Activated naive CD4-positive, alpha-beta T cell treated with anti-CD3 and anti-CD28 coated beads, Interleukin-2, amount 50 U/mL, for 72 hours (primary cell): Measurements from ENCODE around the gene CHRNG. TPM values are rescaled to one million over a fixed set of nuclear protein-coding genes. Genes with fewer than 3 reads are reported as not detected.
"Not testable (repeated sequence)": the region's sequence is repeated elsewhere in the genome, so short reads cannot be mapped to it uniquely, and the experiment has no call there.

Source experiments
- ATAC-seq, 2 donors: fragments of 150-1000 bp; cut with Tn5 transposase; 2 replicates each; pipeline ENCODE4 v1.10.0; 2021; ENCODE audit warnings: mild to moderate bottlenecking in 2 of 2, moderate library complexity in 2 of 2
- DNase-seq, 2 donors: peaks; one replicate each; pipeline ENCODE4 v3.0.0; 2021 to 2022; ENCODE audit warnings: low spot score in 2 of 2
- H3K27ac Mint-ChIP-seq, 2 donors: one replicate each; pipeline ENCODE4 v1.8.0; 2022; ENCODE audit warnings: mild to moderate bottlenecking in 2 of 2, mixed read lengths in 2 of 2
- H3K36me3 Mint-ChIP-seq, 2 donors: one replicate each; pipeline ENCODE4 v1.8.0; 2022; ENCODE audit warnings: mixed read lengths in 2 of 2
- H3K9me3 Mint-ChIP-seq, 2 donors: one replicate each; pipeline ENCODE4 v1.8.0; 2022; ENCODE audit warnings: mixed read lengths in 2 of 2
- total RNA-seq, 2 donors: library from RNA; stranded (reverse); gene quantifications; one replicate each; pipeline ENCODE4 v1.2.3, GENCODE V29; 2022

The CHRNG gene
- total RNA-seq, 2 donors from 2014 or later, result not detected

GRCh38 chr2:232522623-232523401 lies 16.7 kb upstream of the CHRNG start:
- H3K9me3 Mint-ChIP-seq, result no peaks in the 10 kb centered on the region
- ATAC-seq (no peak), DNase-seq (no peak)
- no peak overlapping the region for H3K27ac Mint-ChIP-seq
- H3K36me3 Mint-ChIP-seq, result no peaks in the 10 kb centered on the region

GRCh38 chr2:232523402-232523681 lies 16.1 kb upstream of the CHRNG start:
- no peaks in the 10 kb centered on the region for H3K36me3 Mint-ChIP-seq
- DNase-seq, result no peak
- ATAC-seq, result no peak
- H3K27ac Mint-ChIP-seq, result no peak overlapping the region
- H3K9me3 Mint-ChIP-seq, result no peaks in the 10 kb centered on the region

- ATAC-seq (peak; percentile 32 to 65), DNase-seq (peak in 1 of 2 donors; percentile 50)
- no peaks in the 10 kb centered on the region for H3K36me3 Mint-ChIP-seq
- no peaks in the 10 kb centered on the region for H3K9me3 Mint-ChIP-seq
- H3K27ac Mint-ChIP-seq, result no peak overlapping the region
These were observed 15.6 kb upstream of the CHRNG start for GRCh38 chr2:232523682-232524597.

GRCh38 chr2:232524771-232525170 lies 14.7 kb upstream of the CHRNG start:
- H3K36me3 Mint-ChIP-seq, result no peaks in the 10 kb centered on the region
- H3K9me3 Mint-ChIP-seq, result no peaks in the 10 kb centered on the region
- DNase-seq (no peak), ATAC-seq (no peak)
- no peak overlapping the region for H3K27ac Mint-ChIP-seq

GRCh38 chr2:232525199-232525598 lies 14.3 kb upstream of the CHRNG start:
- no peak overlapping the region for H3K27ac Mint-ChIP-seq
- DNase-seq (no peak), ATAC-seq (no peak)
- H3K9me3 Mint-ChIP-seq, result no peaks in the 10 kb centered on the region
- no peaks in the 10 kb centered on the region for H3K36me3 Mint-ChIP-seq

GRCh38 chr2:232525791-232526371 lies 13.6 kb upstream of the CHRNG start, which contains the start of gene CHRND:
Gene CHRND, plus strand, starts transcription at chr2:232526160. Its CDS starts 56 bp downstream, at chr2:232526216.
- Mint-ChIP-seq H3K36me3 (no peaks in the 10 kb centered on the region), H3K9me3 (no peaks in the 10 kb centered on the region), H3K27ac (no peak within 1 kb of the TSS)
- ATAC-seq (no peak), DNase-seq (no peak)

GRCh38 chr2:232526372-232526941 lies 13.0 kb upstream of the CHRNG start:
- H3K36me3 Mint-ChIP-seq, result no peaks in the 10 kb centered on the region
- no peaks in the 10 kb centered on the region for H3K9me3 Mint-ChIP-seq
- ATAC-seq, result no peak
- no peak for DNase-seq
- H3K27ac Mint-ChIP-seq, result no peak overlapping the region

GRCh38 chr2:232527905-232528470 lies 11.5 kb upstream of the CHRNG start:
- H3K27ac Mint-ChIP-seq, result no peak overlapping the region
- H3K9me3 Mint-ChIP-seq, result no peaks in the 10 kb centered on the region
- ATAC-seq, result no peak

GRCh38 chr2:232528746-232529460 lies 10.6 kb upstream of the CHRNG start:
- H3K36me3 Mint-ChIP-seq, result no peaks in the 10 kb centered on the region

More at GRCh38 chr2:232527905-232528470, 11.5 kb upstream of the CHRNG start:
- DNase-seq, result no peak
- no peaks in the 10 kb centered on the region for H3K36me3 Mint-ChIP-seq

GRCh38 chr2:232529806-232530547 lies 9.5 kb upstream of the CHRNG start:
- Mint-ChIP-seq H3K36me3 (no peaks in the 10 kb centered on the region), H3K27ac (no peak overlapping the region), H3K9me3 (no peaks in the 10 kb centered on the region)
- DNase-seq, result no peak
- ATAC-seq, result no peak

More at GRCh38 chr2:232528746-232529460, 10.6 kb upstream of the CHRNG start:
- ATAC-seq, result peak in 1 of 2 donors; percentile 60
- H3K9me3 Mint-ChIP-seq, result no peaks in the 10 kb centered on the region
- no peak overlapping the region for H3K27ac Mint-ChIP-seq
- no peak for DNase-seq

GRCh38 chr2:232530626-232531260 lies 8.7 kb upstream of the CHRNG start:
- Mint-ChIP-seq H3K27ac (no peak overlapping the region), H3K9me3 (no peaks in the 10 kb centered on the region), H3K36me3 (no peaks in the 10 kb centered on the region)
- DNase-seq (no peak), ATAC-seq (no peak)

- ATAC-seq (no peak), DNase-seq (no peak)
- Mint-ChIP-seq H3K36me3 (no peaks in the 10 kb centered on the region), H3K27ac (no peak overlapping the region), H3K9me3 (no peaks in the 10 kb centered on the region)
These were observed 7.1 kb upstream of the CHRNG start for GRCh38 chr2:232532419-232532818.

GRCh38 chr2:232532821-232533220 lies 6.7 kb upstream of the CHRNG start:
- ATAC-seq, H3K36me3 Mint-ChIP-seq, DNase-seq, H3K9me3 Mint-ChIP-seq, H3K27ac Mint-ChIP-seq: not testable (repeated sequence)

- H3K36me3 Mint-ChIP-seq, result no peaks in the 10 kb centered on the region
- ATAC-seq (no peak), DNase-seq (no peak)
- H3K9me3 Mint-ChIP-seq, result no peaks in the 10 kb centered on the region
- peak overlapping the region in 1 of 2 donors; percentile 55 for H3K27ac Mint-ChIP-seq
These were observed 5.4 kb upstream of the CHRNG start for GRCh38 chr2:232533944-232534710.
